ENCODE results near the gene TOMM7.

GRCh38 chr7:22863156-22863899, 40.7 kb upstream of the TOMM7 start:
- TF ChIP-seq CTCF (IDR thresholded peaks at IDR 0.05) (no peak), POLR2A (IDR thresholded peaks at IDR 0.05) (no peak)
